GM19328 (cell line): ENCODE results near the gene TSKU.

Experiments
- ATAC-seq: cut with Tn5 transposase; IDR thresholded peaks from one replicate; pipeline ENCODE4 v1.9.1; 2021; ENCODE audit warnings: mild to moderate bottlenecking, moderate library complexity; ENCODE audit not compliant: unreplicated experiment

The TSKU gene

GRCh38 chr11:76843907-76844306 lies 60.8 kb downstream of the TSKU start:
- ATAC-seq: no peak

DNA sequence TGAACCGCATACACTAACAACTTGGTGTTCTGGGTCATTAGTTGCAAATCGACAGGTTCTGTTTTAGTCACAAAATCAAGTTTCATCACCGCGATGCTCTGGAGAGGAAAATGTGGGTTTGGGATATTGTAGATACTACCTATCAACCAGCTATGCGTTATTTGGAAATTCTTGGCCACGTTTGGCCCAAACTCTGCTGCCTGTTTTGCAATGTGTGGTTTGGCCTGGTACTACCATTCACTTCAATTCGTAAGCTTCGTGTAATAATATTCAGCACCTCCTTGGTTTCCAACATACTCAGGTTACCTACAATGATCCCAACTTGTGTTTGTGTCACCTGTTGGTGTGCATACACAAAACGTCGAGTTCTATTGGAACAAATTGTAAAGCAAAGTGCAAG lies 61.4 kb downstream of the TSKU start:
- ATAC-seq: no peak

GRCh38 chr11:76845069-76845468 lies 61.9 kb downstream of the TSKU start:
- ATAC-seq: no peak

DNA sequence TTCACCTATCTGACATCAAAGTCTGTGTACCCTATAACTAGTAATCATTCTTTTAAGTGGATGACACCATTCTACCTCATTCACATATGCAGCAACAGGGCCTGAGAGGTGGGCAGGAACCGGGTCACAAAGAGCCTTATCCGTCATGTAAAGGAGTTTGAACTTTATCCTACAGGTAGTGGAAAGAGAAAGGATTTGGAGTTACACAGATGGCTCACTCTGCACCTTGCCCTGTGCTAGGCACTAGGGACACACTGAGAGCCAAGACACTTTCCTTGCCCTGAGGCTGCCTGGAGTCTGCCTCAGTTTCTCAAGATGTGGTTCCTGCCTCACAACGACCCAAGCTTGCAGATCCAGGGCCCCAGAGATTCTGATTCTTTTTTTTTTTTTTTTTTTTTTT lies 63.3 kb downstream of the TSKU start:
- ATAC-seq: no peak
